H1 (cell line): Measurements from ENCODE around the gene BMI1. TPM values are rescaled to one million over a fixed set of nuclear protein-coding genes. Genes with fewer than 3 reads are reported as not detected.

Source experiments
- CTCF ChIA-PET: fragments of 300-600 bp; sonication (Branson Sonifier 250); formaldehyde crosslinking; loops from one replicate; lab custom pipeline; 2021; ENCODE audit not compliant: partially characterized antibody; lab: Charles Lee
- POLR2A ChIA-PET: fragments of 300-600 bp; sonication (Branson Sonifier 250); formaldehyde crosslinking; loops from one replicate; lab custom pipeline; 2021; ENCODE audit warnings: inconsistent platforms; ENCODE audit not compliant: partially characterized antibody; lab: Charles Lee
- DNase-seq, 2 experiments: peaks; one replicate each; pipeline versions ENCODE4 v3.0.0 to v3.0.0-alpha.2; 2010 to 2022; ENCODE audit warnings: low spot score in 2 of 2, low read depth in 1 of 2, mixed read lengths in 1 of 2
- FAIRE-seq: peaks from 2 replicates; lab custom pipeline; 2011; peaks lifted over from hg19 to GRCh38; lab: Jason Lieb, UNC
- H2AFZ ChIP-seq: 2 replicates; pipeline ENCODE4 v1.8.1; 2012; ENCODE audit warnings: low read length, inconsistent platforms
- H2AK5ac ChIP-seq: 2 replicates; pipeline ENCODE4 v1.6.1; 2013; ENCODE audit warnings: low read depth, low read length
- H2BK120ac ChIP-seq: replicated peaks from 2 replicates; pipeline ENCODE3; 2013; ENCODE audit warnings: low read depth, low read length, inconsistent platforms
- H2BK12ac ChIP-seq: 2 replicates; pipeline ENCODE4 v1.6.1; 2013; ENCODE audit warnings: low read depth, low read length
- H2BK15ac ChIP-seq: 2 replicates; pipeline ENCODE4 v1.6.1; 2013; ENCODE audit warnings: low read length
- H2BK20ac ChIP-seq: 2 replicates; pipeline ENCODE4 v1.6.1; 2013; ENCODE audit warnings: low read length
- H2BK5ac ChIP-seq: 2 replicates; pipeline ENCODE4 v1.6.1; 2013; ENCODE audit warnings: low read depth, low read length
- H3K14ac ChIP-seq: 2 replicates; pipeline ENCODE4 v1.6.1; 2013; ENCODE audit warnings: inconsistent platforms; ENCODE audit not compliant: insufficient read length
- H3K18ac ChIP-seq: 2 replicates; pipeline ENCODE4 v1.6.1; 2013; ENCODE audit warnings: low read length; ENCODE audit errors: extremely low read depth
- H3K23ac ChIP-seq: 2 replicates; pipeline ENCODE4 v1.6.1; 2013; ENCODE audit warnings: inconsistent platforms; ENCODE audit not compliant: insufficient read length
- H3K23me2 ChIP-seq: 2 replicates; pipeline ENCODE4 v1.6.1; 2013; ENCODE audit warnings: low read depth, low read length
- H3K27ac ChIP-seq: 2 replicates; pipeline ENCODE4 v1.6.1; 2011; ENCODE audit warnings: low read depth, low read length, inconsistent platforms
- H3K27me3 ChIP-seq, 4 experiments: replicated peaks in 1 of 4; 1 replicate in 1 of 4; 2 replicates in 3 of 4; pipeline versions ENCODE4 v1.6.1 to v1.8.1; 2011 to 2013; ENCODE audit warnings: low read length in 3 of 4, mild to moderate bottlenecking in 3 of 4, inconsistent platforms in 2 of 4, mixed read lengths in 2 of 4, moderate library complexity in 1 of 4; ENCODE audit not compliant: control insufficient read depth in 3 of 4, insufficient read depth in 3 of 4; ENCODE audit errors: extremely low read depth in 1 of 4
- H3K36me3 ChIP-seq, 4 experiments: 2 replicates each; pipeline versions ENCODE4 v1.6.1 to v1.8.1; 2011 to 2013; ENCODE audit warnings: mild to moderate bottlenecking in 4 of 4, low read length in 3 of 4, moderate library complexity in 2 of 4, control low read depth in 1 of 4, inconsistent platforms in 1 of 4; ENCODE audit not compliant: insufficient read depth in 4 of 4, control insufficient read depth in 2 of 4
- H3K4ac ChIP-seq: replicated peaks from 2 replicates; pipeline ENCODE3; 2013; ENCODE audit warnings: low read length, low read depth, mixed read lengths, inconsistent platforms; ENCODE audit not compliant: insufficient read length
- H3K4me1 ChIP-seq, 4 experiments: replicated peaks in 1 of 4; 1 replicate in 1 of 4; 2 replicates in 3 of 4; pipeline versions ENCODE4 v1.6.1 to v1.8.1; 2011 to 2013; ENCODE audit warnings: low read length in 3 of 4, inconsistent platforms in 2 of 4, mixed read lengths in 1 of 4; ENCODE audit not compliant: insufficient read depth in 4 of 4, control insufficient read depth in 3 of 4
- H3K4me2 ChIP-seq, 2 experiments: 2 replicates each; pipeline versions ENCODE4 v1.6.1 to v1.8.1; 2011 to 2013; ENCODE audit warnings: low read depth in 2 of 2, low read length in 2 of 2, control low read depth in 1 of 2, inconsistent platforms in 1 of 2, mild to moderate bottlenecking in 1 of 2; ENCODE audit not compliant: insufficient read depth in 1 of 2
- H3K4me3 ChIP-seq, 4 experiments: fragments of 200-600, 300-600 bp in 1 of 4; sonication (generic), shearing (Covaris generic), sonication (Bioruptor Twin) in 1 of 4; 2 replicates each; pipeline versions ENCODE4 v1.5.1 to v1.8.1; 2011 to 2016; ENCODE audit warnings: low read length in 4 of 4, low read depth in 3 of 4, control low read depth in 2 of 4, inconsistent platforms in 2 of 4, mild to moderate bottlenecking in 2 of 4, mixed read lengths in 1 of 4, moderate library complexity in 1 of 4; ENCODE audit not compliant: insufficient read depth in 2 of 4; ENCODE audit errors: extremely low read depth in 1 of 4
- H3K56ac ChIP-seq: replicated peaks from 2 replicates; pipeline ENCODE3; 2013; ENCODE audit warnings: low read depth, mild to moderate bottlenecking, mixed read lengths, low read length, inconsistent platforms; ENCODE audit not compliant: insufficient read length
- H3K79me1 ChIP-seq: 2 replicates; pipeline ENCODE4 v1.6.1; 2013; ENCODE audit warnings: low read depth, low read length, control low read depth
- H3K79me2 ChIP-seq, 2 experiments: 2 replicates each; pipeline versions ENCODE4 v1.6.1 to v1.8.1; 2012 to 2013; ENCODE audit warnings: low read length in 2 of 2, mild to moderate bottlenecking in 2 of 2, inconsistent platforms in 1 of 2; ENCODE audit not compliant: insufficient read depth in 2 of 2, control insufficient read depth in 1 of 2
- H3K9ac ChIP-seq, 4 experiments: replicated peaks in 1 of 4; 1 replicate in 1 of 4; 2 replicates in 3 of 4; pipeline versions ENCODE4 v1.6.1 to v1.8.1; 2011 to 2013; ENCODE audit warnings: low read depth in 3 of 4, low read length in 3 of 4, control low read depth in 2 of 4, mild to moderate bottlenecking in 2 of 4, moderate library complexity in 2 of 4, inconsistent platforms in 1 of 4; ENCODE audit errors: extremely low read depth in 1 of 4
- H3K9me3 ChIP-seq, 2 experiments: 2 replicates each; pipeline versions ENCODE4 v1.6.1 to v1.8.1; 2012 to 2013; ENCODE audit warnings: mild to moderate bottlenecking in 2 of 2, moderate library complexity in 2 of 2, control low read depth in 1 of 2, inconsistent platforms in 1 of 2, low read depth in 1 of 2, low read length in 1 of 2, mixed read lengths in 1 of 2; ENCODE audit not compliant: insufficient read depth in 2 of 2
- H4K20me1 ChIP-seq, 2 experiments: replicated peaks in 1 of 2; 2 replicates each; pipeline versions ENCODE3 to v1.8.1; 2011 to 2013; ENCODE audit warnings: inconsistent platforms in 2 of 2, low read length in 2 of 2, mild to moderate bottlenecking in 1 of 2; ENCODE audit not compliant: insufficient read depth in 2 of 2, control insufficient read depth in 1 of 2
- H4K5ac ChIP-seq: 2 replicates; pipeline ENCODE4 v1.6.1; 2013; ENCODE audit warnings: low read length, low read depth, mixed read lengths, inconsistent platforms; ENCODE audit not compliant: insufficient read length
- H4K8ac ChIP-seq: 2 replicates; pipeline ENCODE4 v1.8.0; 2013; ENCODE audit warnings: mild to moderate bottlenecking, moderate library complexity, low read length, inconsistent platforms; ENCODE audit not compliant: insufficient read depth; ENCODE audit errors: extremely low read depth
- H4K91ac ChIP-seq: replicated peaks from 2 replicates; pipeline ENCODE3; 2013; ENCODE audit warnings: low read length, mixed read lengths, inconsistent platforms; ENCODE audit not compliant: insufficient read length
- CBX8 ChIP-seq: fragments of 300-800, 300-1000 bp; sonication (generic); IDR thresholded peaks from 2 replicates; pipeline ENCODE4 v1.7.1; 2016; ENCODE audit warnings: low read depth, low read length, borderline replicate concordance
- EP300 ChIP-seq, 2 experiments: IDR thresholded peaks; 1 replicate in 1 of 2; 2 replicates in 1 of 2; pipeline ENCODE4 v1.6.1; 2011 to 2012; ENCODE audit warnings: low read depth in 2 of 2, low read length in 2 of 2, mild to moderate bottlenecking in 2 of 2, borderline replicate concordance in 1 of 2, inconsistent platforms in 1 of 2, moderate library complexity in 1 of 2
- EZH2 ChIP-seq: fragments of 200-600 bp; sonication (generic); IDR thresholded peaks from 2 replicates; pipeline ENCODE4 v1.7.1; 2012; ENCODE audit warnings: low read depth, mild to moderate bottlenecking, moderate library complexity, low read length, inconsistent platforms; ENCODE audit not compliant: severe bottlenecking
- SAP30 ChIP-seq: fragments of 300-600 bp; sonication (generic); IDR thresholded peaks from 2 replicates; pipeline ENCODE4 v1.7.1; 2012; ENCODE audit warnings: low read length, moderate library complexity, mild to moderate bottlenecking, inconsistent platforms; ENCODE audit not compliant: insufficient read depth, insufficient replicate concordance
- SUZ12 ChIP-seq: fragments of 200-600 bp; sonication (generic); IDR thresholded peaks from 2 replicates; pipeline ENCODE4 v1.6.1; 2012; ENCODE audit warnings: mild to moderate bottlenecking, inconsistent platforms, low read length, moderate library complexity, mixed read lengths
- WGBS, 2 experiments: shearing (Covaris generic) in 1 of 2; methylation state at CpG; one replicate each; pipeline versions ENCODE4 v1.1.6 to v1.1.7; 2013 to 2015; ENCODE audit warnings: low lambda C conversion rate in 2 of 2, mixed read lengths in 2 of 2, inconsistent platforms in 1 of 2, low coverage in 1 of 2, missing lambda C conversion rate in 1 of 2; ENCODE audit not compliant: insufficient replicate concordance in 2 of 2, insufficient coverage in 1 of 2, insufficient read length in 1 of 2; ENCODE audit errors: extremely low coverage in 1 of 2, missing lambda C conversion rate in 1 of 2; 5-methylcytosine and 5-hydroxymethylcytosine counted together
- polyA plus RNA-seq, 7 experiments: library from polyadenylated mRNA; depleted of rRNA in 3 of 7; stranded (reverse) in 5 of 7; unstranded in 2 of 7; fragments of >200 nt in 5 of 7; fragments of 200-250 nt in 2 of 7; gene quantifications; 1 replicate in 5 of 7; 2 replicates in 1 of 7; 4 replicates in 1 of 7; pipeline versions ENCODE4 v1.2.1 to v1.2.3, GENCODE V29; 2011 to 2013; ENCODE audit warnings: missing spikeins in 2 of 7, mixed read lengths in 2 of 7
- total RNA-seq: library from RNA; stranded (reverse); fragmentation: NEBNext Ultra II Directional; extraction: Animal tissue kit (Norgen Biotek cat#: 25700); gene quantifications from 2 replicates; pipeline ENCODE4 v1.2.1, GENCODE V29; 2021

The BMI1 gene
- total and polyA plus RNA-seq, 2 of the 8 experiments (the other 6 are each of a cell fraction or from before 2014, with no cell fraction given), result 2.8 to 10.7 TPM

DNA sequence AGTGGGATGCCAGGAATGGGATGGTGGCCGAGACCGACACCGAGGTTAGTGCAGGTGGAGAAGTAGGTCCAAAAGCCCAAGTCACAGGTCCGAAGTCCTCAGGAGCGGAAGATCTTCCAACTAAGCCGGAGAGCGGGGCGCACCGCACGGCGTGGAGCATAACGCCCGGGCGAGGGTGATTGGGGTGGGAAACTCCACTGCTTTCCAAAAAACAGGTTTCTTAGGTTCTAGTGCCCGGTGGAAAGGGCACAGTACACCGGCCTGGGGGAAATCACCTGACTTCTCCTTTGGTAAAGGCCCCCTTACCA, 13.0 kb downstream of the BMI1 start:
- H4K8ac ChIP-seq, result no peak overlapping the region
- no peak overlapping the region for H3K27ac ChIP-seq
- peaks cover 0 to 19% (median 9%) of the 10 kb centered on the region in 4 experiments; a peak in 6 of 7 replicates for H3K4me1 ChIP-seq
- no peak overlapping the region for H3K9ac ChIP-seq
- H3K79me1 ChIP-seq, result no peaks in the 10 kb centered on the region
- no peak overlapping the region for H3K14ac ChIP-seq
- TF ChIP-seq EP300 (IDR thresholded peaks at IDR 0.05; ENCODE audit: borderline replicate concordance in 1 of 2, low read depth in 2 of 2, low read length in 2 of 2) (no peak), SAP30 (no peak), SUZ12 (peak; percentile 94; the same call in 1 of the 2 replicates), EZH2 (peak; percentile 66), CBX8 (0 out of 2 replicates have a peak, but pooled peaks have one; percentile 24)
- H4K20me1 ChIP-seq, result peaks cover 0 to 7% of the 10 kb centered on the region in 2 experiments
- DNase-seq (no peak), FAIRE-seq (no peak)
- no peak overlapping the region for H2BK20ac ChIP-seq
- peak overlapping the region; percentile 15 to 57 (median 42); a peak in 4 of 8 replicates for H3K4me3 ChIP-seq
- H3K4ac ChIP-seq, result no peak overlapping the region
- ChIA-PET POLR2A (interaction anchor here (1.3 kb wide), 1 partner anchor 18 kb away, joined by 4 read pairs; the partner anchor contains the start of gene COMMD3), CTCF (no interaction called here)
- peak overlapping the region; percentile 77 to 95 for H3K4me2 ChIP-seq
- H2BK5ac ChIP-seq, result no peak overlapping the region
- H2AK5ac ChIP-seq, result no peak overlapping the region
- H4K91ac ChIP-seq, result no peak overlapping the region
- 7% methylated on average over 16 of the region's 16 CpGs; no CpG with 5 or more reads in 1 of the 2 experiments for WGBS, 2 experiments
- no peak overlapping the region for H3K56ac ChIP-seq
- H3K36me3 ChIP-seq, result peaks cover 0 to 3% (median 0%) of the 10 kb centered on the region in 4 experiments; a peak in 3 of 8 replicates
- H4K5ac ChIP-seq, result no peak overlapping the region
- no peak overlapping the region for H2BK120ac ChIP-seq
- H3K79me2 ChIP-seq, result no peaks in the 10 kb centered on the region
- H3K23ac ChIP-seq, result no peak overlapping the region
- H2AFZ ChIP-seq, result peak overlapping the region; percentile 43; the same call in 1 of the 2 replicates
- H3K27me3 ChIP-seq, result peaks cover 63 to 79% (median 71%) of the 10 kb centered on the region in 4 experiments
- no peaks in the 10 kb centered on the region; a peak in 1 of 4 replicates for H3K9me3 ChIP-seq
- H2BK15ac ChIP-seq, result 0 out of 2 replicates have a peak overlapping the region, but pooled peaks have one; percentile 0
- peaks cover 9% of the 10 kb centered on the region; the same call in 1 of the 2 replicates for H3K23me2 ChIP-seq
- no peak overlapping the region for H2BK12ac ChIP-seq
- no peak overlapping the region for H3K18ac ChIP-seq
